D721Med (cell line): ENCODE results near the gene ANKRD16.

Experiments used
- DNase-seq: peaks from one replicate; pipeline ENCODE4 v3.0.0; 2011; ENCODE audit warnings: low spot score; ENCODE audit not compliant: insufficient read length
- FAIRE-seq: peaks from 2 replicates; lab custom pipeline; 2011; peaks lifted over from hg19 to GRCh38; lab: Jason Lieb, UNC
- TF ChIP-seq, protein P1 (sequence below): IDR thresholded peaks from 2 replicates; pipeline ENCODE4 v1.5.1; 2012; ENCODE audit warnings: mild to moderate bottlenecking, control low read depth; ENCODE audit not compliant: insufficient read depth; ENCODE audit errors: missing control alignments

The ANKRD16 gene

DNA sequence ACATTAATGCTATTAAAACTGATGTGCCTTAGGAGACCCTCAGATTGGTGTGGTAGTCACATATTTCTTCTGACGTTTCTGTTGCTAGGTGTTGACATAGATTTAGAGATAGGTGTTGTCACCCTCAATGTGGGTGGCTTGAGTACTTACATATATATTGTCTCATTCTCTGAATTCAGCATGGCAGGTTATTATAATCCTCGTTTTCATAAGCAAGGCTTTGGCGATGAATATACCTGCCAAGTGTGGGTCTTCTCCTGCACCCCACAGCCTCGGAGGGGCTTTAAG lies 7.3 kb upstream of the ANKRD16 start:
- TF ChIP-seq, protein P1, sequence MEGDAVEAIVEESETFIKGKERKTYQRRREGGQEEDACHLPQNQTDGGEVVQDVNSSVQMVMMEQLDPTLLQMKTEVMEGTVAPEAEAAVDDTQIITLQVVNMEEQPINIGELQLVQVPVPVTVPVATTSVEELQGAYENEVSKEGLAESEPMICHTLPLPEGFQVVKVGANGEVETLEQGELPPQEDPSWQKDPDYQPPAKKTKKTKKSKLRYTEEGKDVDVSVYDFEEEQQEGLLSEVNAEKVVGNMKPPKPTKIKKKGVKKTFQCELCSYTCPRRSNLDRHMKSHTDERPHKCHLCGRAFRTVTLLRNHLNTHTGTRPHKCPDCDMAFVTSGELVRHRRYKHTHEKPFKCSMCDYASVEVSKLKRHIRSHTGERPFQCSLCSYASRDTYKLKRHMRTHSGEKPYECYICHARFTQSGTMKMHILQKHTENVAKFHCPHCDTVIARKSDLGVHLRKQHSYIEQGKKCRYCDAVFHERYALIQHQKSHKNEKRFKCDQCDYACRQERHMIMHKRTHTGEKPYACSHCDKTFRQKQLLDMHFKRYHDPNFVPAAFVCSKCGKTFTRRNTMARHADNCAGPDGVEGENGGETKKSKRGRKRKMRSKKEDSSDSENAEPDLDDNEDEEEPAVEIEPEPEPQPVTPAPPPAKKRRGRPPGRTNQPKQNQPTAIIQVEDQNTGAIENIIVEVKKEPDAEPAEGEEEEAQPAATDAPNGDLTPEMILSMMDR: no peak
- DNase-seq: no peak
- FAIRE-seq: no peak

DNA sequence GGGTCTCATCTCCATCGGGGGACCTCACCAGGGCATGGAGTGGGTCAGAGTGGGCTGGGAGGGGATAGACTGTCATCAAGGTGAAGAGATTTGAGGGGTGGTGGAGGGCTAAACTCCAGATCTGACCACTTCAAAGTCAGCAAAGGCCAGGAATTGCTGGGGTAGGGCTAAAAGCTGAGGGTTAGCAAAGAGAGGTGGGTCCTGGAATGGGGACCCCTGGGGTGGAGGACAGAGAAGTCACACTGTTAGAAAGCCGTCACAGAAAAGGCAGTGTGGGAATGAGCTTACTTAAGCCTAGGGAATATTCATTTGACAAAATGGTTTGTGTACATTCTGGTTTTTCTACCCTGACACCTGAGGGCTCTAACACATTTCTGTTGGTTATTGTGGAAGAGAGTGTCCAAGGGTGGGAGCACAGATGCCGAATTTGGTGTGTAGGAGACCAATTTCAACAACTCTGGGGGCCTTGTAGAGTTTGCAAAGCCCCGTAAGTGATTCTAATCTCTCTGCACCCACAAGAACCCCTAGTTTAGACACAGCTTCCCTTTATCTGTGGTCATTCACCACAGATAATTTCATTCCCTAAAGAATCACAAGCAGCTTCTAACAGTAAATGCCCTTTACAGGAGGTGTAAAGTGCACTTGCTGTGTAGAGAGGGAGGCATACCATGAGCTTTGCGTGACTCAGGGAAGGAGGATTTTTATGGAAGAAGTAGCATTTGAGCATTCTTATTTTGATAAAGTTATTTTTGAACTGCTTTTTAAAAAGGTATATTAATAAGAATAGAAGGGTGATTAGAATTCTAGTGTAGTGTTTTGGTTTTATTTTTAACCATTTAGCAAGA lies 6.7 kb upstream of the ANKRD16 start:
- DNase-seq (no peak), FAIRE-seq (no peak)
- TF ChIP-seq, protein P1: no peak

DNA sequence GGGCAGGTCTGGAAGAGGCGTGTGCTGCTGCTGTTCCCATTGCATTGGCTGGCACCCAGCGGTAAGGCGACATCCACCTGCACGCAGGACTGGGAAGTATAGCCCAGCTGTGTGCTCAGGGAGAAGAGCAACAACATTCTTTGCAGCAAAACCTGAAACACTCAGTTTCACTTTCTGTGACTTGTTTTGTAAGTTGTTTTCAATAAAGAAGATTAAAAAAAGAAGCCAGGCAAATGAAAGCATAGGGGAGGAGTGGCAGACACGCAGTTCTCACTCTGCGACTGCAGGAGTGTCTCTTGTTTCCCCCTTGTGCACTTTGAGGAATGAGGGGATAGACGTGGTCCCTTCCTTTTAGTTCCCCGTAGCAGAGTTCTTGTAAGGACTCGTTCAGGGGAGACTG lies 6.1 kb upstream of the ANKRD16 start:
- DNase-seq: no peak
- TF ChIP-seq, protein P1: no peak
- FAIRE-seq: no peak

DNA sequence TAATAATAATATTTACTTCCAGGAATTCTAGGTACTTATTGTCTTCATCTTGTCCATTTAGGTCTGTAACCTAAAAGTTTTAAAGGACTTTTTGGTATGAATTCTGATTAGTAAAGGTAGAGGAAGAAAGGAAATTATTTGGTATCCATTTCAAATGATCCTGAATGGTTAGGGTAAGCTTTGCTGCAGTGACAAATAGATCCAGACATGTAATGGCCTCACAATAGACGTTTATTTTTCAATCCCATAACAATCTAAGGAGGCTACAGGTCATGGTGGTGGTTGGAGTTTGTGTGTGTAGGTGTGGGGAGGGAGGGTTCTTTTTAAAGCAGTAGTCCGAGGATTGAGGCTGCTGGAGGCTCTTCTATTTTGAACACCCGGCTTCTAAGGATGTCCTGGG lies 5.7 kb upstream of the ANKRD16 start:
- no peak for FAIRE-seq
- TF ChIP-seq, protein P1: no peak
- DNase-seq: no peak

DNA sequence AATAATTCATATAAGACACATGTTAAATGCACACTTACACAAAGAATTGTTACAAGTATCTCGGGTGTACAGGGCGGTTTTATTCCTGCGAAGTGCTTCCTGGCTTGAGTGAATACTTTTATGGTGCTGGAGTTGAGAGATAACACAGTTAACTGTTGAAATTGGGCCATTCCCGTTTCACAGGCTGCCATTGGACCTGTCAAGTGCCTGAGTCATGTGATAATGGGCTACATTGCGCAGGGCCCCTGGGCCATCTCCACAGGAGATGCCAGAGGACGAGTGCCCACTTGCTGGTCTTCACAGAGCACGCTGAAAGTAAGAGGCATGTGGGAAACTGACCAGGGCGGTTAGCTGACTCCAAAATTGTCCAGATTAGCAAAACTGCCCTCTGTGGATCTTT lies 5.2 kb upstream of the ANKRD16 start:
- TF ChIP-seq, protein P1: no peak
- DNase-seq (no peak), FAIRE-seq (no peak)

DNA sequence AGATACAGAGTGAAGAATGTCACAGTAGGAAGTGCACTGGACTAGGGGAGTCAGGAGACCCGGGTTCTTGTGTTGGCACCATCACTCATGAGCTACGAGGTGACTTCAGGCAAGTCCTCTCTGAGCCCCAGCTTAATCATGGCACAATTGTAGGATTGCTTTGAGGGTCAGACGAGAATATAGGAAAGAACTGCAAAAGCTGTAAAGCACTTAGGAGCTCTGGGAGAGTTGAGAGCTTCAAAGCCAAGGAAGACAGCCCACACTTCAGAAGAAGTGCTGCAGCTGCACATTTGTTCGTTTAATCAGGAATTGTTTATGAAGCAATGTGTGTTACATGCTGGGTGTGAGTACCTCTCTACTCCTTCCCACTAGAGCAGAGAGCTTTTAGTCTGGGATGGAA lies 4.7 kb upstream of the ANKRD16 start:
- DNase-seq: no peak
- TF ChIP-seq, protein P1: no peak
- no peak for FAIRE-seq

DNA sequence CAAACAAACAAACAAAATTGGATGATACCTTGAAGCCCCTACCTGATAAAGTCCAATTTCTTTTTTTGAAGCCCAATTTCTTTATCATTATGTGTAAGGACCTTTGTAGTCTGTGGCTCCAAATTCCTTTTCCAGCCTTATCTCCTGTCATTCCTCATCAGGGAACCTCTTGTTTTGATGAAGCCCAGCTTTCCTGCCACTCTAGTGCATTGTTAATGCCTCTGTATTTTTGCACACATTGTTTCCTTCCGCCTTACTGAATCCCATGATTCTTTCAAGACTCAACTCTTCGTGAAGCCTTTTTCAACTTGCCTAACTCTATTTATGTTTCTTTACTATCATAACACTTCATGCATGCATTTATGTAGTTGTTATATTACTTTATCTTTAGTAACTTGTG lies 3.6 kb upstream of the ANKRD16 start:
- no peak for FAIRE-seq
- TF ChIP-seq, protein P1: no peak
- no peak for DNase-seq
